Cerebellar nuclear complex (tissue), 1 donor: Measurements from ENCODE around the gene PITPNM3.

Experiments used
- DNase-seq, 2 experiments: peaks; one replicate each; lab custom pipeline; 2025; lab: John Stamatoyannopoulos, UW

The PITPNM3 gene

GRCh38 chr17:6462692-6463091 lies 93.7 kb downstream of the PITPNM3 start:
- DNase-seq: no peak

GRCh38 chr17:6461792-6462524 lies 94.4 kb downstream of the PITPNM3 start:
- DNase-seq: no peak

- DNase-seq: no peak
Observed at GRCh38 chr17:6461246-6461645, 95.1 kb downstream of the PITPNM3 start.

- no peak for DNase-seq
Observed at GRCh38 chr17:6460531-6461161, 95.7 kb downstream of the PITPNM3 start.

- DNase-seq: no peak
Observed at GRCh38 chr17:6458460-6458950, 97.8 kb downstream of the PITPNM3 start.

GRCh38 chr17:6457688-6458459 lies 98.5 kb downstream of the PITPNM3 start:
- no peak for DNase-seq

GRCh38 chr17:6456914-6457687 lies 99.3 kb downstream of the PITPNM3 start:
- DNase-seq: no peak

GRCh38 chr17:6456321-6456720 lies 100.0 kb downstream of the PITPNM3 start:
- DNase-seq: no peak

GRCh38 chr17:6455321-6455705 lies 101.0 kb downstream of the PITPNM3 start:
- no peak for DNase-seq

- DNase-seq: no peak
Observed at GRCh38 chr17:6454495-6455320, 101.6 kb downstream of the PITPNM3 start.

- no peak for DNase-seq
Observed at GRCh38 chr17:6453279-6454024, 102.9 kb downstream of the PITPNM3 start.

GRCh38 chr17:6452471-6453266 lies 103.7 kb downstream of the PITPNM3 start:
- DNase-seq: no peak

GRCh38 chr17:6450926-6451832 lies 105.2 kb downstream of the PITPNM3 start:
- no peak for DNase-seq

GRCh38 chr17:6449307-6449706 lies 107.0 kb downstream of the PITPNM3 start:
- DNase-seq: no peak

GRCh38 chr17:6448473-6448872 lies 107.9 kb downstream of the PITPNM3 start:
- no peak for DNase-seq

- DNase-seq: no peak
Observed at GRCh38 chr17:6446516-6447100, 109.7 kb downstream of the PITPNM3 start.

- DNase-seq: no peak
Observed at GRCh38 chr17:6444571-6445335, 111.6 kb downstream of the PITPNM3 start.
